Measurements from ENCODE around the gene ITIH4.

ITIH4 gene

DNA sequence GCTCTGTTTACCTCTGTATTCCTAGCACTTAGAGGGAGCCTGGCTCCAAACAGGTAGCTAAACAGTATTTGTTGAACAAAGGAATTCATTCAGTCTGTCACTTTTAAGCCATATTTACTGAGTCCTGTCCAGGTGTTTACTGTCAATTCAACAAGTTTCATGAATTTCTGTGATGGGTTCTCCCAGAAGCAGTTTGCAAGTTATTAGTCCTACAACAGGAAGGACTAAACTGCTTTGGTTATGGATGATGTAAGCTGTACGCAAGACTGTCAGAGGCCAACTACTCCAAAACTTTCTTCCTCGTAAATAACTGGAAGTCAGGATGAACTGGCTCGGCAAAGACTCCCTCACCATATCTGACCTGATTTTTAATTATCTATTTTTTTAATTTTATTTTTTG lies 41.8 kb upstream of the ITIH4 start:
- H3K36me3 ChIP-seq (replicated peaks; ENCODE audit: low read depth, low read length): no peaks in the 10 kb centered on the region
- no peak overlapping the region for H3K27ac ChIP-seq (ENCODE audit: low read length)
- H3K9me3 ChIP-seq (ENCODE audit: insufficient read depth, low read length): no peaks in the 10 kb centered on the region
- no peak for TF ChIP-seq EZH2phosphoT487 (IDR thresholded peaks at IDR 0.05; ENCODE audit: low read depth)
- TF ChIP-seq, protein P1, sequence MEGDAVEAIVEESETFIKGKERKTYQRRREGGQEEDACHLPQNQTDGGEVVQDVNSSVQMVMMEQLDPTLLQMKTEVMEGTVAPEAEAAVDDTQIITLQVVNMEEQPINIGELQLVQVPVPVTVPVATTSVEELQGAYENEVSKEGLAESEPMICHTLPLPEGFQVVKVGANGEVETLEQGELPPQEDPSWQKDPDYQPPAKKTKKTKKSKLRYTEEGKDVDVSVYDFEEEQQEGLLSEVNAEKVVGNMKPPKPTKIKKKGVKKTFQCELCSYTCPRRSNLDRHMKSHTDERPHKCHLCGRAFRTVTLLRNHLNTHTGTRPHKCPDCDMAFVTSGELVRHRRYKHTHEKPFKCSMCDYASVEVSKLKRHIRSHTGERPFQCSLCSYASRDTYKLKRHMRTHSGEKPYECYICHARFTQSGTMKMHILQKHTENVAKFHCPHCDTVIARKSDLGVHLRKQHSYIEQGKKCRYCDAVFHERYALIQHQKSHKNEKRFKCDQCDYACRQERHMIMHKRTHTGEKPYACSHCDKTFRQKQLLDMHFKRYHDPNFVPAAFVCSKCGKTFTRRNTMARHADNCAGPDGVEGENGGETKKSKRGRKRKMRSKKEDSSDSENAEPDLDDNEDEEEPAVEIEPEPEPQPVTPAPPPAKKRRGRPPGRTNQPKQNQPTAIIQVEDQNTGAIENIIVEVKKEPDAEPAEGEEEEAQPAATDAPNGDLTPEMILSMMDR (IDR thresholded peaks at IDR 0.05; ENCODE audit: low read depth, low read length): no peak
- no peaks in the 10 kb centered on the region for H3K27me3 ChIP-seq (ENCODE audit: low read depth, low read length)
- no peak overlapping the region for H3K9ac ChIP-seq (ENCODE audit: low read length)
- no peaks in the 10 kb centered on the region for H3K79me2 ChIP-seq (ENCODE audit: low read length)
- H3K4me2 ChIP-seq (ENCODE audit: low read length): no peak overlapping the region
- H2AFZ ChIP-seq (ENCODE audit: low read depth, low read length): no peak overlapping the region
- H3K4me1 ChIP-seq (ENCODE audit: low read length): no peaks in the 10 kb centered on the region
- no peaks in the 10 kb centered on the region; the same call in 1 of the 2 replicates for H4K20me1 ChIP-seq (ENCODE audit: insufficient read depth, low read length)
- no peak overlapping the region for H3K4me3 ChIP-seq (ENCODE audit: low read length)

DNA sequence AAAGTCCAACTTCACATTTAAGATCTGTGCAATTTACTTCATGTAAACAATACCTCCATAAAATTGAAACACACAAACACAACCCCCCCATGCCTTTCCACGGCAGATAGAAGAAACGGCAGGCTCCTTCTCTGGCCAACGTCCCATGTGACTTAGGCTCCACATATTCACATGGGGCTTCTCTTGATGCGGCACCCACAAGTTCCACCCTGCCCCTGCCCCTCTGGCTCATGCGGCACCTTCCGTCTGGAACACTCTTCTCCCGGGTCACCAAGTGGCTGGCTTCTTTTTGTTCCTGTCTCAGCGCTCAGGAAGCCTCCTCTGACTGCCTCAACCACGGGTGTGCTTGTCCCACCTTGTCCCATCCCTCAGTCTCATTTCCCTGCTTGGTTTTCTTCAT lies 41.3 kb upstream of the ITIH4 start:
- no peak overlapping the region for H3K9ac ChIP-seq (ENCODE audit: low read length)
- no peak overlapping the region for H3K4me3 ChIP-seq (ENCODE audit: low read length)
- no peak overlapping the region for H3K27ac ChIP-seq (ENCODE audit: low read length)
- no peak overlapping the region for H3K4me2 ChIP-seq (ENCODE audit: low read length)
- H3K36me3 ChIP-seq (replicated peaks; ENCODE audit: low read depth, low read length): no peaks in the 10 kb centered on the region
- no peaks in the 10 kb centered on the region for H3K4me1 ChIP-seq (ENCODE audit: low read length)
- no peaks in the 10 kb centered on the region for H3K79me2 ChIP-seq (ENCODE audit: low read length)
- H3K27me3 ChIP-seq (ENCODE audit: low read depth, low read length): no peaks in the 10 kb centered on the region
- no peak for TF ChIP-seq EZH2phosphoT487 (IDR thresholded peaks at IDR 0.05; ENCODE audit: low read depth)
- TF ChIP-seq, protein P1 (IDR thresholded peaks at IDR 0.05; ENCODE audit: low read depth, low read length): no peak
- H2AFZ ChIP-seq (ENCODE audit: low read depth, low read length): no peak overlapping the region
- no peaks in the 10 kb centered on the region for H3K9me3 ChIP-seq (ENCODE audit: insufficient read depth, low read length)
- H4K20me1 ChIP-seq (ENCODE audit: insufficient read depth, low read length): no peaks in the 10 kb centered on the region

DNA sequence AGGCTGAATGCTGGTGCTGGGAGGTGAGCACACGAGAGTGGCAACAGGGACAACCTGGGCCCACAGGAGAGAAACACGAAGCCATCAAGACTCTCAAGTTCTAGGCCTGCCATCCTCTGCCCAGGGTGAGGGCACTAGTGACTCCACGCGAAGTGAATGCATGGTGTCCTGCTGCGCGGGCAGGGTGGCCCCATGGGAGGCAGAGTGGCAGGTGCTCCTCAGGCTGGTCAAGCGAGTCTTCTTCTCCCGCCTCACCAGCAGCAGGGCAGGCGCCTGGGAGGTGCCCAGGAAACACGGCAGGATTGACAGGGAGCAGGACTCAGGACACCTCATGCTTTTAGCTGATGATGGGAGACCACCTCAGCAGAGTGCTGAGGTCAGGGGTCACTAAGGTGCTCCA lies 40.0 kb upstream of the ITIH4 start:
- Histone ChIP-seq H3K79me2 (ENCODE audit: low read length) (no peaks in the 10 kb centered on the region), H3K27me3 (ENCODE audit: low read depth, low read length) (no peaks in the 10 kb centered on the region), H2AFZ (ENCODE audit: low read depth, low read length) (no peak overlapping the region), H3K4me1 (ENCODE audit: low read length) (no peaks in the 10 kb centered on the region), H3K9me3 (ENCODE audit: insufficient read depth, low read length) (no peaks in the 10 kb centered on the region), H3K27ac (ENCODE audit: low read length) (no peak overlapping the region), H3K36me3 (replicated peaks; ENCODE audit: low read depth, low read length) (no peaks in the 10 kb centered on the region), H3K4me3 (ENCODE audit: low read length) (no peak overlapping the region), H3K9ac (ENCODE audit: low read length) (no peak overlapping the region), H4K20me1 (ENCODE audit: insufficient read depth, low read length) (no peaks in the 10 kb centered on the region), H3K4me2 (ENCODE audit: low read length) (no peak overlapping the region)
- no peak for TF ChIP-seq EZH2phosphoT487 (IDR thresholded peaks at IDR 0.05; ENCODE audit: low read depth)
- TF ChIP-seq, protein P1 (IDR thresholded peaks at IDR 0.05; ENCODE audit: low read depth, low read length): no peak

DNA sequence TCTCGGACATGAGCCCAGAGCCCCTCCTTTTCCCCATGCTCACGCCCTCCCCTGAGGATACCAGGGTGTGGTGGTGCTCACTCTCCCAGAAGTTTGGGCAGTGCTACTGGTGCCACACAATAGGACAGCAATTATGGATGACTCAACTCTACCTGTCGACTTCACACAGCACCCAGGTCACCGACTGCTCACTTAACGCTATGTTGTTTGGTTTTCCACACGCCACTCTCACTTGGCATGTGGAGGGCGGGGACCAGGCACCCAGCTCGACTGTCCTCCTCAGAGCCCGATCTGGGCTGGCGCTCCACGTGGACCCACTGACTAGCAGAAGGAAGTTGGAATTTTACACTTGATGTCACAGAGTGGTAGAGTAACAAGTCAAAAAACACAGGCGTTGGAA lies 36.0 kb upstream of the ITIH4 start:
- H3K9ac ChIP-seq (ENCODE audit: low read length): no peak overlapping the region
- H2AFZ ChIP-seq (ENCODE audit: low read depth, low read length): no peak overlapping the region
- no peak overlapping the region for H3K27ac ChIP-seq (ENCODE audit: low read length)
- H4K20me1 ChIP-seq (ENCODE audit: insufficient read depth, low read length): no peaks in the 10 kb centered on the region
- H3K27me3 ChIP-seq (ENCODE audit: low read depth, low read length): no peaks in the 10 kb centered on the region
- TF ChIP-seq EZH2phosphoT487 (IDR thresholded peaks at IDR 0.05; ENCODE audit: low read depth): no peak
- TF ChIP-seq, protein P1 (IDR thresholded peaks at IDR 0.05; ENCODE audit: low read depth, low read length): no peak
- no peak overlapping the region for H3K4me2 ChIP-seq (ENCODE audit: low read length)
- H3K4me3 ChIP-seq (ENCODE audit: low read length): no peak overlapping the region
- no peaks in the 10 kb centered on the region for H3K9me3 ChIP-seq (ENCODE audit: insufficient read depth, low read length)
- H3K4me1 ChIP-seq (ENCODE audit: low read length): no peaks in the 10 kb centered on the region
- no peaks in the 10 kb centered on the region for H3K79me2 ChIP-seq (ENCODE audit: low read length)
- H3K36me3 ChIP-seq (replicated peaks; ENCODE audit: low read depth, low read length): no peaks in the 10 kb centered on the region

Measured in OCI-LY3 (cell line).